Hepatocyte (in vitro differentiated cells): ENCODE results near the gene CPED1.

ENCODE experiments used
- EZH2 ChIP-seq: fragments of 200-600 bp; sonication (generic); IDR thresholded peaks from 2 replicates; pipeline ENCODE4 v1.6.1; 2016; ENCODE audit warnings: antibody characterized with exemption, mild to moderate bottlenecking, borderline replicate concordance
- TF ChIP-seq, protein P1 (sequence below): fragments of 200-600 bp; sonication (generic); IDR thresholded peaks from 2 replicates; pipeline ENCODE4 v1.5.1; 2016; ENCODE audit warnings: antibody characterized with exemption, mild to moderate bottlenecking; ENCODE audit not compliant: poor library complexity

DNA sequence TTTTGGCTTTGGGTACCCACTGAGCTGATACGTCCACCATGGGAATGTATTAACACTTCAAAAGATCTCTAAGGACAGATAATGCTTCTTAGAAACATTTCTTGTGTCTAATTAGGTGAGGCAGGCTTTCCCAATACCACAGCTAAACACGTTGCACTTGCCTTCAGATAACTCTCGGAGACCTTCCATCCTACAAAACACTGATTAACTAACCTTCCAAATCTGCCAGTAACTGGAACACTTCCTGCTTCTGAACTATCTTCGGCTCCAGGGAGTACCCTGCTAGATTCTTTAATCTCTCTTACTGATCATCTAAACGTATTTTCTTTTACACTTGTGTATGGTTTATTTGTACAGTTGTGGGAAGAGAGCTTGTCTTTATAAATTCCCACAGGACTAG, 339.2 kb downstream of the CPED1 start:
- TF ChIP-seq, protein P1, sequence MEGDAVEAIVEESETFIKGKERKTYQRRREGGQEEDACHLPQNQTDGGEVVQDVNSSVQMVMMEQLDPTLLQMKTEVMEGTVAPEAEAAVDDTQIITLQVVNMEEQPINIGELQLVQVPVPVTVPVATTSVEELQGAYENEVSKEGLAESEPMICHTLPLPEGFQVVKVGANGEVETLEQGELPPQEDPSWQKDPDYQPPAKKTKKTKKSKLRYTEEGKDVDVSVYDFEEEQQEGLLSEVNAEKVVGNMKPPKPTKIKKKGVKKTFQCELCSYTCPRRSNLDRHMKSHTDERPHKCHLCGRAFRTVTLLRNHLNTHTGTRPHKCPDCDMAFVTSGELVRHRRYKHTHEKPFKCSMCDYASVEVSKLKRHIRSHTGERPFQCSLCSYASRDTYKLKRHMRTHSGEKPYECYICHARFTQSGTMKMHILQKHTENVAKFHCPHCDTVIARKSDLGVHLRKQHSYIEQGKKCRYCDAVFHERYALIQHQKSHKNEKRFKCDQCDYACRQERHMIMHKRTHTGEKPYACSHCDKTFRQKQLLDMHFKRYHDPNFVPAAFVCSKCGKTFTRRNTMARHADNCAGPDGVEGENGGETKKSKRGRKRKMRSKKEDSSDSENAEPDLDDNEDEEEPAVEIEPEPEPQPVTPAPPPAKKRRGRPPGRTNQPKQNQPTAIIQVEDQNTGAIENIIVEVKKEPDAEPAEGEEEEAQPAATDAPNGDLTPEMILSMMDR = no peak
- TF ChIP-seq EZH2 = no peak
